ENCODE data around the gene SIKE1. TPM values are rescaled to one million over a fixed set of nuclear protein-coding genes. Genes with fewer than 3 reads are reported as not detected.

The SIKE1 gene
- total RNA-seq, 2 experiments from 2014 or later = 71.0 to 123 TPM

GRCh38 chr1:114750780-114751179 lies 29.7 kb downstream of the SIKE1 start:
- CTCF ChIA-PET (ENCODE audit: unreplicated experiment) = no interaction called here
- H4K20me1 ChIP-seq (ENCODE audit: insufficient read depth, low read length) = peaks cover 77% of the 10 kb centered on the region

DNA sequence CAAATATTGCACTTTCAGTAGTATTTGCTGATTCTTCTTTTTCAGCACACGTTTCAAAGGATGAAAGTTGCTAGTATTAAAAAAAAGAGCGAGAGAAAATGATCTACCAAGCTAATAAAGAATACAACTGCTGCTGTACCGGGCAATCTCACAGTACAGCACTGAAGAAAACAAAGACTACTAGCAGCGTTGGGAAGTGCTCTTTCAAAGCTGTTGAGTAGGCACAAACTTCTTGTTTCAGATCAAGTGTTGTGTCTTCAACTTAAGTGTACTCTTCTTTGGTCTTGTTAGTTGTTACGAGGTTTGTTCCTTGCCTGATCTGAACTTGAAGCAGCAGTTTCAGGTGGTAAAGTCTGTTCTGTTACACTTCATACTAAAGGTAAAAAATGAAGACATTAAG lies 30.6 kb downstream of the SIKE1 start:
- H3K9me2 ChIP-seq (ENCODE audit: insufficient read depth, low read length) = no peaks in the 10 kb centered on the region
- ChIA-PET POLR2A (interaction anchor here (0.6 to 0.7 kb wide), 2 partner anchors 238 to 302 kb away, joined by 3 read pairs; no protein-coding TSS in a partner anchor), CTCF (ENCODE audit: unreplicated experiment) (no interaction called here)
- peaks cover 97% of the 10 kb centered on the region for H3K36me3 ChIP-seq (ENCODE audit: insufficient read depth, low read length)
- no TSS peak for BruUV-seq (replicated peaks)
- no peak overlapping the region for H3K27ac ChIP-seq (ENCODE audit: low read depth, low read length, poor library complexity, severe bottlenecking)
- peaks cover 72% of the 10 kb centered on the region for H4K20me1 ChIP-seq (ENCODE audit: insufficient read depth, low read length)
- H2AFZ ChIP-seq (ENCODE audit: low read length) = no peak overlapping the region
- H3K4me3 ChIP-seq (ENCODE audit: low read depth, low read length, poor library complexity, severe bottlenecking) = no peak overlapping the region
- H3K4me1 ChIP-seq (ENCODE audit: insufficient read depth, low read length, poor library complexity, severe bottlenecking) = peaks cover 30% of the 10 kb centered on the region
- H3K9me3 ChIP-seq (ENCODE audit: low read length) = no peaks in the 10 kb centered on the region
- no peak for TF ChIP-seq EZH2phosphoT487 (IDR thresholded peaks at IDR 0.05; ENCODE audit: borderline replicate concordance, low read depth, low read length)
- TF ChIP-seq, protein P1, sequence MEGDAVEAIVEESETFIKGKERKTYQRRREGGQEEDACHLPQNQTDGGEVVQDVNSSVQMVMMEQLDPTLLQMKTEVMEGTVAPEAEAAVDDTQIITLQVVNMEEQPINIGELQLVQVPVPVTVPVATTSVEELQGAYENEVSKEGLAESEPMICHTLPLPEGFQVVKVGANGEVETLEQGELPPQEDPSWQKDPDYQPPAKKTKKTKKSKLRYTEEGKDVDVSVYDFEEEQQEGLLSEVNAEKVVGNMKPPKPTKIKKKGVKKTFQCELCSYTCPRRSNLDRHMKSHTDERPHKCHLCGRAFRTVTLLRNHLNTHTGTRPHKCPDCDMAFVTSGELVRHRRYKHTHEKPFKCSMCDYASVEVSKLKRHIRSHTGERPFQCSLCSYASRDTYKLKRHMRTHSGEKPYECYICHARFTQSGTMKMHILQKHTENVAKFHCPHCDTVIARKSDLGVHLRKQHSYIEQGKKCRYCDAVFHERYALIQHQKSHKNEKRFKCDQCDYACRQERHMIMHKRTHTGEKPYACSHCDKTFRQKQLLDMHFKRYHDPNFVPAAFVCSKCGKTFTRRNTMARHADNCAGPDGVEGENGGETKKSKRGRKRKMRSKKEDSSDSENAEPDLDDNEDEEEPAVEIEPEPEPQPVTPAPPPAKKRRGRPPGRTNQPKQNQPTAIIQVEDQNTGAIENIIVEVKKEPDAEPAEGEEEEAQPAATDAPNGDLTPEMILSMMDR (conservative IDR thresholded peaks at IDR 0.05; ENCODE audit: low read length) = no peak
- H3K4me2 ChIP-seq (ENCODE audit: low read length) = no peak overlapping the region
- intact Hi-C loops (cut with micrococcal nuclease; ENCODE audit: unreplicated experiment) = loop anchor here (5.0 to 10.0 kb wide), 4 partner anchors 33 to 805 kb away; partner anchors contain the start of gene NRAS
- H3K79me2 ChIP-seq (ENCODE audit: insufficient read depth, low read depth, low read length) = peaks cover 100% of the 10 kb centered on the region
- no peak for DNase-seq (ENCODE audit: low spot score)

More at GRCh38 chr1:114750780-114751179, 29.7 kb downstream of the SIKE1 start:
- no TSS peak for BruUV-seq (replicated peaks)
- Histone ChIP-seq H3K4me3 (ENCODE audit: low read depth, low read length, poor library complexity, severe bottlenecking) (no peak overlapping the region), H3K4me1 (ENCODE audit: insufficient read depth, low read length, poor library complexity, severe bottlenecking) (peaks cover 39% of the 10 kb centered on the region), H2AFZ (ENCODE audit: low read length) (no peak overlapping the region), H3K9me3 (ENCODE audit: low read length) (no peaks in the 10 kb centered on the region), H3K79me2 (ENCODE audit: insufficient read depth, low read depth, low read length) (peaks cover 100% of the 10 kb centered on the region), H3K36me3 (ENCODE audit: insufficient read depth, low read length) (peaks cover 97% of the 10 kb centered on the region), H3K27ac (ENCODE audit: low read depth, low read length, poor library complexity, severe bottlenecking) (no peak overlapping the region), H3K4me2 (ENCODE audit: low read length) (no peak overlapping the region), H3K9me2 (ENCODE audit: insufficient read depth, low read length) (no peaks in the 10 kb centered on the region)
- intact Hi-C loops (cut with micrococcal nuclease; ENCODE audit: unreplicated experiment) = loop anchor here (5.0 to 10.0 kb wide), 4 partner anchors 33 to 806 kb away; partner anchors contain the start of gene NRAS
- TF ChIP-seq EZH2phosphoT487 (IDR thresholded peaks at IDR 0.05; ENCODE audit: borderline replicate concordance, low read depth, low read length) = no peak
- TF ChIP-seq, protein P1 (conservative IDR thresholded peaks at IDR 0.05; ENCODE audit: low read length) = no peak
- no peak for DNase-seq (ENCODE audit: low spot score)
- POLR2A ChIA-PET = interaction anchor here (0.7 to 1.2 kb wide), 2 partner anchors 13 to 31 kb away, joined by 3 read pairs; no protein-coding TSS in a partner anchor

DNA sequence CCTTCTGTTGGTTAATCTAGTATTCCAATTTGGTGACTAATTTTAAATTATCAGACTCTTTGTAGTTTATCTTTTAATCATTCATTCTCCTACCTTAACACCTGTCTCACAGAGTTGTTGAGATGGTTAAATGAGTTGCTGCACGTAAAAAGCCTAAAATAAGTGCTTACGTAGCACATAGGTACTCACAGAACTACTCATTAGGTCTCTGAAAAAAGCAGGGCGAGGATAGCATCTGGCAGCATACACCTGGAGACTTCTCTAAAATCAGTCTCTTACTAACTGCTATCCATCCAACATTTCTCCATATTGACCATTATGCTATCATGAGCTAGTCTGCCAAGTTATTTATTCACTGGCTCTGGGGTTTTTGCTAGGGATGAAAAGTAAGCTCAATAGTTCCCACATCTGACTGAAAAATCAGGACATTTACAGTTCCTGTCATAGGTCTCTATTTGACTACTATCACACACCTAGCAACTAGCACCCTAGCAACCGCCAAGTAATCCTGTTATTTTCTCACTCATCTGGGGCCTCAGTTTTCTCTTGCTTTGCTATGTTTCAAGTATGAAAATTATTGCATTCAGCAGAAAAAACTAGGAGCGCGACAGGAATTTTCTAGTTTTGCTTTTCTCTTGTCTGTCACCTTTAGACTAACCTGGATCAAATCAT lies 33.9 kb downstream of the SIKE1 start:
- no peak for DNase-seq (ENCODE audit: low spot score)
- Histone ChIP-seq H4K20me1 (ENCODE audit: insufficient read depth, low read length) (peaks cover 56% of the 10 kb centered on the region), H2AFZ (ENCODE audit: low read length) (no peak overlapping the region), H3K4me3 (ENCODE audit: low read depth, low read length, poor library complexity, severe bottlenecking) (no peak overlapping the region), H3K9me2 (ENCODE audit: insufficient read depth, low read length) (no peaks in the 10 kb centered on the region), H3K9me3 (ENCODE audit: low read length) (no peaks in the 10 kb centered on the region), H3K36me3 (ENCODE audit: insufficient read depth, low read length) (peaks cover 100% of the 10 kb centered on the region), H3K79me2 (ENCODE audit: insufficient read depth, low read depth, low read length) (peaks cover 100% of the 10 kb centered on the region), H3K4me2 (ENCODE audit: low read length) (no peak overlapping the region), H3K27ac (ENCODE audit: low read depth, low read length, poor library complexity, severe bottlenecking) (no peak overlapping the region), H3K4me1 (ENCODE audit: insufficient read depth, low read length, poor library complexity, severe bottlenecking) (no peaks in the 10 kb centered on the region)
- CTCF ChIA-PET (ENCODE audit: unreplicated experiment) = interaction anchor here (0.6 kb wide), 1 partner anchor 9 kb away, joined by 3 read pairs; no protein-coding TSS in a partner anchor
- no TSS peak for BruUV-seq (replicated peaks)
- intact Hi-C loops (cut with micrococcal nuclease; ENCODE audit: unreplicated experiment) = no loop called here
- POLR2A ChIA-PET = interaction anchor here (0.5 to 1.4 kb wide), 3 partner anchors 9 to 1239 kb away, joined by 3 to 5 read pairs (median 3); no protein-coding TSS in a partner anchor
- TF ChIP-seq EZH2phosphoT487 (IDR thresholded peaks at IDR 0.05; ENCODE audit: borderline replicate concordance, low read depth, low read length) = no peak
- TF ChIP-seq, protein P1 (conservative IDR thresholded peaks at IDR 0.05; ENCODE audit: low read length) = no peak
